Stimulated activated CD8-positive, alpha-beta memory T cell treated with anti-CD3 and anti-CD28 coated beads, Interleukin-2, amount 100 ng/mL, for 1 hour (primary cell): ENCODE measurements around the gene BACH2.
A peak's percentile ranks its signal among the peaks of the same experiment; 100 is the strongest.

ENCODE experiments used
- DNase-seq, 2 donors: peaks; one replicate each; pipeline ENCODE4 v3.0.0-alpha.2; 2020; ENCODE audit warnings: low read depth in 2 of 2

Gene BACH2

GRCh38 chr6:90237350-90237990, 59.2 kb downstream of the BACH2 start:
- no peak for DNase-seq

GRCh38 chr6:90233994-90234393, 62.6 kb downstream of the BACH2 start:
- peak; percentile 34 to 61 for DNase-seq

GRCh38 chr6:90233213-90233612, 63.4 kb downstream of the BACH2 start:
- DNase-seq, result no peak

- no peak for DNase-seq
Observed at GRCh38 chr6:90231798-90232197, 64.8 kb downstream of the BACH2 start.

GRCh38 chr6:90231308-90231707, 65.3 kb downstream of the BACH2 start:
- DNase-seq, result no peak

GRCh38 chr6:90230548-90231215, 66.0 kb downstream of the BACH2 start:
- no peak for DNase-seq

- no peak for DNase-seq
Observed at GRCh38 chr6:90229331-90230010, 67.2 kb downstream of the BACH2 start.

GRCh38 chr6:90227673-90228072, 69.0 kb downstream of the BACH2 start:
- DNase-seq, result no peak

- no peak for DNase-seq
Observed at GRCh38 chr6:90227213-90227612, 69.4 kb downstream of the BACH2 start.

- DNase-seq, result no peak
Observed at GRCh38 chr6:90226257-90226656, 70.4 kb downstream of the BACH2 start.

- no peak for DNase-seq
Observed at GRCh38 chr6:90224196-90224595, 72.4 kb downstream of the BACH2 start.

GRCh38 chr6:90222724-90223198, 73.9 kb downstream of the BACH2 start:
- DNase-seq, result no peak

- DNase-seq, result no peak
Observed at GRCh38 chr6:90222008-90222407, 74.6 kb downstream of the BACH2 start.

- no peak for DNase-seq
Observed at GRCh38 chr6:90221403-90221802, 75.2 kb downstream of the BACH2 start.

- no peak for DNase-seq
Observed at GRCh38 chr6:90220273-90220672, 76.4 kb downstream of the BACH2 start.

- no peak for DNase-seq
Observed at GRCh38 chr6:90219209-90219985, 77.2 kb downstream of the BACH2 start.

GRCh38 chr6:90218959-90219208, 77.8 kb downstream of the BACH2 start:
- DNase-seq, result no peak

- DNase-seq, result no peak
Observed at GRCh38 chr6:90217506-90218127, 79.0 kb downstream of the BACH2 start.

GRCh38 chr6:90216072-90216977, 80.3 kb downstream of the BACH2 start:
- DNase-seq, result no peak

- no peak for DNase-seq
Observed at GRCh38 chr6:90214966-90215365, 81.7 kb downstream of the BACH2 start.

GRCh38 chr6:90214461-90214860, 82.2 kb downstream of the BACH2 start:
- no peak for DNase-seq
